Heart left ventricle (tissue), 16 donors: Measurements from ENCODE around the gene CASZ1. TPM values are rescaled to one million over a fixed set of nuclear protein-coding genes. Genes with fewer than 3 reads are reported as not detected.

Source experiments
- ATAC-seq, 4 donors: fragments of 200-7000 bp; cut with Tn5 transposase; one replicate each; pipeline ENCODE4 v1.9.1; 2020 to 2022; ENCODE audit warnings: moderate library complexity in 4 of 4, mild to moderate bottlenecking in 3 of 4, moderate number of reproducible peaks in 1 of 4
- DNase-seq, 5 donors: peaks; one replicate each; pipeline ENCODE4 v3.0.0-alpha.2; 2020
- H3K27ac ChIP-seq, 12 donors: fragments of 200-600 bp; sonication (generic) in 4 of 12; one replicate each; pipeline versions ENCODE4 v1.5.0 to v1.8.0; 2016 to 2022; ENCODE audit warnings: mild to moderate bottlenecking in 2 of 12
- H3K27me3 ChIP-seq, 9 donors: fragments of 200-600 bp; sonication (generic) in 2 of 9; one replicate each; pipeline versions ENCODE4 v1.5.1 to v1.8.0; 2016 to 2022; ENCODE audit warnings: mild to moderate bottlenecking in 3 of 9
- H3K36me3 ChIP-seq, 9 donors: fragments of 200-600 bp; sonication (generic) in 2 of 9; one replicate each; pipeline versions ENCODE4 v1.5.0 to v1.8.0; 2018 to 2022; ENCODE audit warnings: mild to moderate bottlenecking in 2 of 9
- H3K4me1 ChIP-seq, 12 donors: fragments of 200-600 bp; sonication (generic) in 4 of 12; one replicate each; pipeline versions ENCODE4 v1.5.0 to v1.8.0; 2016 to 2022; ENCODE audit warnings: mild to moderate bottlenecking in 3 of 12
- H3K4me3 ChIP-seq, 12 donors: fragments of 200-600 bp; sonication (generic) in 4 of 12; one replicate each; pipeline versions ENCODE4 v1.5.0 to v1.8.0; 2017 to 2022; ENCODE audit warnings: mild to moderate bottlenecking in 9 of 12, moderate library complexity in 4 of 12
- H3K9me3 ChIP-seq, 12 donors: fragments of 200-600 bp; sonication (generic) in 4 of 12; one replicate each; pipeline versions ENCODE4 v1.5.0 to v1.8.0; 2016 to 2022; ENCODE audit warnings: mild to moderate bottlenecking in 1 of 12
- CTCF ChIP-seq, 12 donors: fragments of 200-600 bp; sonication (generic) in 4 of 12; IDR thresholded peaks; one replicate each; pipeline versions ENCODE4 v1.5.0 to v1.8.0; 2018 to 2022; ENCODE audit warnings: antibody characterized with exemption in 12 of 12, mild to moderate bottlenecking in 5 of 12
- POLR2A ChIP-seq, 2 donors: fragments of 450-650 bp; IDR thresholded peaks; one replicate each; pipeline ENCODE4 v1.6.1; 2017; ENCODE audit warnings: antibody characterized with exemption in 2 of 2, mild to moderate bottlenecking in 2 of 2, moderate library complexity in 2 of 2
- WGBS, 4 donors: extraction: QIAGEN DNeasy Blood & Tissue Kit in 2 of 4; methylation state at CpG; one replicate each; pipeline versions ENCODE4 v1.1.5 to v1.1.7; 2013 to 2018; 5-methylcytosine and 5-hydroxymethylcytosine counted together
- intact Hi-C, 10 donors: fragments of 100-400 bp; cut with DNase I; formaldehyde crosslinking; loops; one replicate each; pipeline versions ENCODE4 v1.11.1 to v1.14.2; 2022
- polyA plus RNA-seq, 2 donors: library from polyadenylated mRNA; stranded (reverse); fragments of 200-250 nt; gene quantifications; one replicate each; pipeline ENCODE4 v1.2.3, GENCODE V29; 2013
- total RNA-seq, 9 donors: library from RNA; depleted of rRNA in 2 of 9; stranded (reverse); fragments of >200 nt in 2 of 9; fragmentation: NEBNext Ultra II Directional in 3 of 9; extraction: Animal tissue kit (Norgen Biotek cat#: 25700) in 3 of 9; gene quantifications; one replicate each; pipeline versions ENCODE4 v1.1.0 to v1.2.4, GENCODE V29; 2016 to 2023
- donor health status: ischemic (EF 13 %, LVEDD 7.1; RV severe dilation, severe dysfunction).
- donor health status: healthy with polysubstance abuse.
- donor health status: DM: no; HTN: yes; CAD: no.
- donor health status: DM: no; HTN: no; CAD: no.
- donor health status: ischemic (EF 25% LVEDD 6.9; RV normal size, moderate dysfunction).
- donor health status: ischemic (EF 25% LVEDD 5.7; RV mildly dilated, moderate dysfunction).
- donor health status: healthy.
- donor health status: DM: yes; HTN: yes; CAD: no.
- donor health status: ischemic (EF 35%, LVEDD 5.7; RV mildly dilated, moderate dysfunction).
- donor health status: nonischemic (EF 11% LVEDD 7.7; RV severe dilation, severe dysfunction).
- donor health status: DM: yes; HTN: yes; CAD: no.
- donor health status: PGD.
- donor health status: ischemic (EF 29% LVEDD 5.4; RV normal size, mild dysfunction).
- donor health status: nonischemic (EF 23%, LVEDD 6.1; RV moderate dilation, normal function).

Gene CASZ1
- total and polyA plus RNA-seq, 11 donors: 28.8 to 84.9 (median 55.0) TPM

DNA sequence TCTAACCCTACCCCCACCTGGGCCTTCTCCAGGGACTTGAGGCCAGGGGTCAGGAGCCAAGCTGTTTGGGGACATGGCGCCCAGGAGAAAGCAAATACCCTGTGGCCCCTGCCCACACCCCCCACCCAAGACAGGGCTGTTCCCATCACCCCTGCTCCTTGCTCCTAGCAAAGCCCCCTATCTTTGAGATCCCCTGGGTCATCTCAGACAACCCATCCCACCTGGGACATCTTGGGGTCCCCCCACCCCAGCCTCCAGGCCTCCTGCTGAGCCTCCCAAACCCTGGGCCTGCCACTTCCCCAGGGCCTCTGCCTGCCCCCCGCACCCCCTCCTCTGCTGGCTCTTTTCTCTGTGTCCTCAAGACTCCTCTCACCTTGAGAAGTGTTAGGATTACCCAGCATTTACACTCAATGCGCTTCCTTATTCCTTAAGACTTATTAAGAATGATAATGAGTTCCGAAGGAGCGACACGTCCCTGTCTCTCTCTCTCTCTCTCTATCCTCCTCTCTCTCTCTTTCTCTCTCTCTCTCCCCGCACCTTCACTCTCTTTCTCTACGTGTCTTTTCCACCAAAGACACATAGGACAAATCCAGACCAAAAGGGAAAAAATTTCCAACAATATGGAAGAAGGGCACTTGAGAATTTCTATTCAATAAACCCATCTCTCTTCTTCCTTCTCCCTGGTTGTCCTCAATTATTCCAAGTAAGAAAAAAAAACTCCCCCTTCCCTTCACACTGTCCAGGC lies 7.2 kb downstream of the CASZ1 start:
- TF ChIP-seq CTCF (IDR thresholded peaks at IDR 0.05) (peak in 1 of 12 donors; percentile 3), POLR2A (IDR thresholded peaks at IDR 0.05) (no peak)
- intact Hi-C loops: loop anchor here in 7 of 10 donors (2.0 to 10.0 kb wide), 9 partner anchors 37 to 274 kb away; no protein-coding TSS in a partner anchor
- no peaks in the 10 kb centered on the region for H3K36me3 ChIP-seq
- ATAC-seq (no peak), DNase-seq (no peak)
- peaks cover 0 to 43% (median 0%) of the 10 kb centered on the region in 9 donors for H3K27me3 ChIP-seq
- H3K4me1 ChIP-seq: peaks cover 0 to 89% (median 44%) of the 10 kb centered on the region in 12 donors
- WGBS, 4 donors: 64 to 76% (median 68%) methylated on average over 7 to 8 of the region's 8 CpGs
- H3K9me3 ChIP-seq: no peaks in the 10 kb centered on the region
- peak overlapping the region in 8 of 12 donors; percentile 7 to 95 (median 52) for H3K27ac ChIP-seq
- no peak overlapping the region for H3K4me3 ChIP-seq

- DNase-seq (peak; percentile 70 to 88 (median 82)), ATAC-seq (peak; percentile 90 to 96 (median 92))
- TF ChIP-seq CTCF (IDR thresholded peaks at IDR 0.05) (peak in 11 of 12 donors; percentile 48 to 74 (median 52)), POLR2A (IDR thresholded peaks at IDR 0.05) (no peak)
- Histone ChIP-seq H3K36me3 (no peaks in the 10 kb centered on the region), H3K9me3 (no peaks in the 10 kb centered on the region), H3K4me3 (peak overlapping the region in 6 of 12 donors; percentile 9 to 30 (median 20)), H3K27me3 (peaks cover 0 to 38% (median 0%) of the 10 kb centered on the region in 9 donors), H3K27ac (peak overlapping the region in 10 of 12 donors; percentile 7 to 95 (median 52)), H3K4me1 (peaks cover 0 to 93% (median 44%) of the 10 kb centered on the region in 12 donors)
- 5 to 15% (median 10%) methylated on average over 5 to 11 of the region's 11 CpGs for WGBS, 4 donors
- intact Hi-C loops: loop anchor here in 7 of 10 donors (2.0 to 10.0 kb wide), 9 partner anchors 36 to 274 kb away; no protein-coding TSS in a partner anchor
Measured at GRCh38 chr1:10788592-10789006, 7.8 kb downstream of the CASZ1 start.

DNA sequence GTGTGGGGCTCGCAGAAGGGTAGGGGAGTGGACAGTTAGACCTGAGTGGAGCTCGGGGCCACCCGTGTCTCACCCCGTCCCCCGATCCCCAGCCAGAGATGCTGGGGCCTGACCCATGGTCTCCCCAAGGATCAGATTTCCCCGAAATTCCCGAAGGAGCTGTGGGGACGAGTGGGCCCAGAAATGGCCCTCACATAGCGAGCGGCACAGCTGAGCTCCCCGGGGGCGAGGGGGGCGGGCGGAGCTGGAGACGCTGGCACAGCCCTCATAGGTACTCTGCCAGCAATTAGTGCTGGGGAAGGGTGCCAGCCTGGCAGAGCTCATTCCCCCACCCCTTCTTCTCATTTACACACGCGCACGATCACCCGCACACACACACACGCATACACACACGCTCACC lies 9.2 kb downstream of the CASZ1 start:
- H3K9me3 ChIP-seq: no peaks in the 10 kb centered on the region
- TF ChIP-seq POLR2A (IDR thresholded peaks at IDR 0.05): no peak
- no peak for TF ChIP-seq CTCF (IDR thresholded peaks at IDR 0.05)
- 62 to 80% (median 69%) methylated on average over 21 of the region's 21 CpGs for WGBS, 4 donors
- H3K4me1 ChIP-seq: peaks cover 0 to 89% (median 41%) of the 10 kb centered on the region in 12 donors
- peak in 1 of 4 donors; percentile 22 for ATAC-seq
- peaks cover 0 to 29% (median 0%) of the 10 kb centered on the region in 9 donors for H3K27me3 ChIP-seq
- intact Hi-C loops: loop anchor here in 5 of 10 donors (5.0 to 10.0 kb wide), 7 partner anchors 35 to 272 kb away; no protein-coding TSS in a partner anchor
- no peak overlapping the region for H3K4me3 ChIP-seq
- no peak for DNase-seq
- H3K36me3 ChIP-seq: no peaks in the 10 kb centered on the region
- peak overlapping the region in 4 of 12 donors; percentile 52 to 95 (median 72) for H3K27ac ChIP-seq
